ENCODE data around the gene AAK1. TPM values are rescaled to one million over a fixed set of nuclear protein-coding genes. Genes with fewer than 3 reads are reported as not detected.

AAK1 gene
- total and polyA plus RNA-seq, 3 experiments from 2014 or later: 71.7 to 114 (median 74.0) TPM

- CTCF ChIA-PET: interaction anchor here (1.1 to 2.1 kb wide), 3 partner anchors 70 to 89 kb away, joined by 3 to 8 read pairs (median 6); no protein-coding TSS in a partner anchor
- POLR2A ChIA-PET: no interaction called here
These were observed 8.1 kb downstream of the AAK1 start for GRCh38 chr2:69635432-69635831.

GRCh38 chr2:69634196-69634821, 9.2 kb downstream of the AAK1 start:
- H3K9me3 ChIP-seq (ENCODE audit: low read length): no peaks in the 10 kb centered on the region
- POLR2A ChIA-PET: interaction anchor here (0.6 kb wide), 1 partner anchor 14 kb away, joined by 5 read pairs; no protein-coding TSS in a partner anchor
- H3K4me3 ChIP-seq (ENCODE audit: low read length): no peak overlapping the region
- DNase-seq: no peak
- no peak overlapping the region for H3K27ac ChIP-seq (ENCODE audit: low read depth, low read length)
- H3K4me3 Mint-ChIP-seq: peak overlapping the region in 1 of 7 donors; percentile 49
- H3K36me3 Mint-ChIP-seq: peaks cover 0 to 50% (median 14%) of the 10 kb centered on the region in 3 donors
- H3K9me3 Mint-ChIP-seq: no peaks in the 10 kb centered on the region
- no peaks in the 10 kb centered on the region for H3K27me3 Mint-ChIP-seq
- H3K36me3 ChIP-seq (ENCODE audit: insufficient read depth, low read length): no peaks in the 10 kb centered on the region
- CTCF ChIA-PET: interaction anchor here (1.1 to 2.1 kb wide), 2 partner anchors 80 to 90 kb away, joined by 3 to 8 read pairs; no protein-coding TSS in a partner anchor
- H3K27me3 ChIP-seq (ENCODE audit: insufficient read depth, low read length, poor library complexity, severe bottlenecking): no peaks in the 10 kb centered on the region
- H3K4me1 ChIP-seq (ENCODE audit: insufficient read depth, low read length): peaks cover 77% of the 10 kb centered on the region
- H3K27ac Mint-ChIP-seq: peak overlapping the region; percentile 2 to 85 (median 45)
- H3K4me1 Mint-ChIP-seq: peaks cover 55 to 61% (median 59%) of the 10 kb centered on the region in 3 donors

More at GRCh38 chr2:69635432-69635831, 8.1 kb downstream of the AAK1 start:
- Mint-ChIP-seq H3K4me1 (peaks cover 66 to 70% (median 69%) of the 10 kb centered on the region in 3 donors), H3K36me3 (peaks cover 0 to 57% (median 14%) of the 10 kb centered on the region in 3 donors), H3K27me3 (no peaks in the 10 kb centered on the region), H3K4me3 (peak overlapping the region in 5 of 7 donors; percentile 4 to 59 (median 16)), H3K27ac (peak overlapping the region in 6 of 8 donors; percentile 9 to 95 (median 47)), H3K9me3 (no peaks in the 10 kb centered on the region)
- H3K4me3 ChIP-seq (ENCODE audit: low read length): no peak overlapping the region
- H3K27ac ChIP-seq (ENCODE audit: low read depth, low read length): no peak overlapping the region
- no peaks in the 10 kb centered on the region for H3K9me3 ChIP-seq (ENCODE audit: low read length)
- peaks cover 79% of the 10 kb centered on the region for H3K4me1 ChIP-seq (ENCODE audit: insufficient read depth, low read length)
- no peaks in the 10 kb centered on the region for H3K27me3 ChIP-seq (ENCODE audit: insufficient read depth, low read length, poor library complexity, severe bottlenecking)
- DNase-seq: no peak
- H3K36me3 ChIP-seq (ENCODE audit: insufficient read depth, low read length): no peaks in the 10 kb centered on the region

- H3K9me3 ChIP-seq (ENCODE audit: low read length): no peaks in the 10 kb centered on the region
- no peaks in the 10 kb centered on the region for H3K36me3 ChIP-seq (ENCODE audit: insufficient read depth, low read length)
- H3K36me3 Mint-ChIP-seq: peaks cover 0 to 27% (median 2%) of the 10 kb centered on the region in 3 donors
- H3K4me1 ChIP-seq (ENCODE audit: insufficient read depth, low read length): peaks cover 71% of the 10 kb centered on the region
- peak overlapping the region in 3 of 7 donors; percentile 40 to 54 (median 45) for H3K4me3 Mint-ChIP-seq
- H3K27ac ChIP-seq (ENCODE audit: low read depth, low read length): no peak overlapping the region
- H3K9me3 Mint-ChIP-seq: no peaks in the 10 kb centered on the region
- peak overlapping the region in 7 of 8 donors; percentile 13 to 90 (median 70) for H3K27ac Mint-ChIP-seq
- no peak for DNase-seq
- CTCF ChIA-PET: interaction anchor here (1.1 to 1.7 kb wide), 2 partner anchors 66 to 94 kb away, joined by 3 to 4 read pairs; no protein-coding TSS in a partner anchor
- POLR2A ChIA-PET: no interaction called here
- H3K27me3 Mint-ChIP-seq: no peaks in the 10 kb centered on the region
- no peak overlapping the region for H3K4me3 ChIP-seq (ENCODE audit: low read length)
- H3K27me3 ChIP-seq (ENCODE audit: insufficient read depth, low read length, poor library complexity, severe bottlenecking): no peaks in the 10 kb centered on the region
- H3K4me1 Mint-ChIP-seq: peaks cover 29 to 36% (median 32%) of the 10 kb centered on the region in 3 donors
These were observed 12.1 kb downstream of the AAK1 start for GRCh38 chr2:69631402-69631801.

- Histone ChIP-seq H3K27me3 (ENCODE audit: insufficient read depth, low read length, poor library complexity, severe bottlenecking) (no peaks in the 10 kb centered on the region), H3K4me3 (ENCODE audit: low read length) (no peak overlapping the region), H3K9me3 (ENCODE audit: low read length) (no peaks in the 10 kb centered on the region), H3K27ac (ENCODE audit: low read depth, low read length) (no peak overlapping the region), H3K36me3 (ENCODE audit: insufficient read depth, low read length) (no peaks in the 10 kb centered on the region), H3K4me1 (ENCODE audit: insufficient read depth, low read length) (peaks cover 69% of the 10 kb centered on the region)
- POLR2A ChIA-PET: no interaction called here
- CTCF ChIA-PET: no interaction called here
- Mint-ChIP-seq H3K9me3 (no peaks in the 10 kb centered on the region), H3K36me3 (peaks cover 0 to 24% (median 0%) of the 10 kb centered on the region in 3 donors), H3K4me1 (peaks cover 17 to 32% (median 19%) of the 10 kb centered on the region in 3 donors), H3K27me3 (no peaks in the 10 kb centered on the region), H3K27ac (peak overlapping the region in 7 of 8 donors; percentile 27 to 90 (median 70)), H3K4me3 (peak overlapping the region in 4 of 7 donors; percentile 25 to 51 (median 42))
- DNase-seq: no peak
These were observed 13.5 kb downstream of the AAK1 start for GRCh38 chr2:69629921-69630608.

DNA sequence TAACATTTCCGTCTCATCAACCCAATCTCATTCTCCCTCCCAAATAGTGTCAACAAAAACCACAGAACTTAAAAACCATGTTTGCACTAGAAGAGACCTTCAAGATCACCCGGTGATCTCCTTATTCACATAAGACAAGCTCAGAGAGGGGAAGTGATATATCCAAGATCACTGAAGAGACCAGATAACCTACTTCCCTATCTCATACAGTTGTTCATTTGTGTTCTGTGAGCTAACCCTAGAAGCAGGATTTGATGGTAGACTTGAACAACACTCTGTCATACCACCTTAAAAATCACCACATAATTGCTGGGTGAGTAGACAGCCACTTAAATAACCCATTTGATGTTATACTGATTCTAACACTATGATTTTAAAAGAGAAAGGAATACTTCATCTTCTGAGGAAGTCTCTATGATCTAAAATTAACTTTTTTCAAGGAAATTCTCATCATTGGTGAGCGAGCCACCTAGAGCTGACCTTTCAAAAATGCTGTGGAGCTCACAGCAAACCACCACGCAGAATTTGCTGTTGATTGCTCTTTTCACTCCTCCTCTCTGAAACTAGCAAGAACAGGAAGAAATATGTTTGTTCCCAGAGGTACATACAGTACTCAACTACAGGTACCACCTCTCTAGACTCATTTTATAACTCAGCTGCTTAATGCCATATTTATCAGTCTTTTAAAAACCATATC, 15.1 kb downstream of the AAK1 start:
- Histone ChIP-seq H3K9me3 (ENCODE audit: low read length) (no peaks in the 10 kb centered on the region), H3K4me1 (ENCODE audit: insufficient read depth, low read length) (peaks cover 75% of the 10 kb centered on the region), H3K27me3 (ENCODE audit: insufficient read depth, low read length, poor library complexity, severe bottlenecking) (no peaks in the 10 kb centered on the region), H3K4me3 (ENCODE audit: low read length) (peak overlapping the region; percentile 9), H3K36me3 (ENCODE audit: insufficient read depth, low read length) (no peaks in the 10 kb centered on the region), H3K27ac (ENCODE audit: low read depth, low read length) (peak overlapping the region; percentile 1)
- Mint-ChIP-seq H3K27me3 (no peaks in the 10 kb centered on the region), H3K9me3 (no peaks in the 10 kb centered on the region), H3K4me3 (no peak overlapping the region), H3K4me1 (peaks cover under 1 to 19% (median 4%) of the 10 kb centered on the region in 3 donors), H3K36me3 (peaks cover 0 to 13% (median 0%) of the 10 kb centered on the region in 3 donors), H3K27ac (peak overlapping the region in 1 of 8 donors; percentile 25)
- no peak for DNase-seq
- ChIA-PET POLR2A (interaction anchor here (0.6 to 1.9 kb wide), 3 partner anchors 15 to 29 kb away, joined by 4 to 12 read pairs (median 4); partner anchors contain the start of gene AAK1), CTCF (interaction anchor here (1.0 to 2.0 kb wide), 11 partner anchors 10 to 96 kb away, joined by 3 to 4 read pairs (median 4); no protein-coding TSS in a partner anchor)

DNA sequence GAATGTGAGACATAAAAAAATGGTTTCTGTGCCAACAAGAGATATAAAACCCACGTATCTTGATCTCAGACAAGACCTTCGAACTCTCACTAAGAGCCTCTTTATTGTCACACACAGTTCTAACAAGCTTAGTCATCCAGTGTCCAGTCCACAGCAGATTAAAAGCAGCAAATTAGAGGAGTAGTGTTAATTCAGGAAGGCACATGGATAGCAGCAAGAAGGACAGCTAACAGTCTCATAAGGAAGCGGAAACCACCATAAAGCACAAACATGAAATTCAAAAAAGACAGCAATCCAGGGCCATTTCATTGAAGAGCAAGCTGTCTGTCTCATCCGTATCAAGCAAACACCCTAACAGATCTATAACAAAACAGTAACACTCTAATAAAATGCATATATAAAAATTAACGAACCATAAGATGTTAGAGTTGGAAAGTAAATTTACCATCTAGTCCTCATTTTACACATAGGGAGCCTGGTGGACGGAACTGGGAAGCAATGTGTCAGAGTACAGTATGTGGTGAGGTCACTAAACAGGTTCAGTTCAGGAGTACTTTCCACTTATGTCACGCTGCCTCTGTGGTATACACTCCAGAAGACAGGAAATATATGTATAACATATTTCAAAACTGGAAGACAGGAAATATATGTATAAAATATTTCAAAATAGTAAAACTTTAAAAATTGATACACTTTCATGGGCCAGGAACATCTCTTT, 18.3 kb downstream of the AAK1 start:
- H3K9me3 Mint-ChIP-seq: no peaks in the 10 kb centered on the region
- POLR2A ChIA-PET: no interaction called here
- peaks cover 0 to under 1% (median 0%) of the 10 kb centered on the region in 3 donors for H3K4me1 Mint-ChIP-seq
- no peaks in the 10 kb centered on the region for H3K9me3 ChIP-seq (ENCODE audit: low read length)
- H3K4me3 Mint-ChIP-seq: no peak overlapping the region
- H3K27ac Mint-ChIP-seq: no peak overlapping the region
- H3K36me3 ChIP-seq (ENCODE audit: insufficient read depth, low read length): no peaks in the 10 kb centered on the region
- H3K4me1 ChIP-seq (ENCODE audit: insufficient read depth, low read length): peaks cover 76% of the 10 kb centered on the region
- CTCF ChIA-PET: interaction anchor here (0.6 kb wide), 1 partner anchor 12 kb away, joined by 3 read pairs; no protein-coding TSS in a partner anchor
- no peaks in the 10 kb centered on the region for H3K27me3 Mint-ChIP-seq
- no peak overlapping the region for H3K27ac ChIP-seq (ENCODE audit: low read depth, low read length)
- H3K27me3 ChIP-seq (ENCODE audit: insufficient read depth, low read length, poor library complexity, severe bottlenecking): no peaks in the 10 kb centered on the region
- DNase-seq: no peak
- H3K4me3 ChIP-seq (ENCODE audit: low read length): no peak overlapping the region
- peaks cover 0 to 2% (median 0%) of the 10 kb centered on the region in 3 donors for H3K36me3 Mint-ChIP-seq

- Histone ChIP-seq H3K4me3 (ENCODE audit: low read length) (no peak overlapping the region), H3K9me3 (ENCODE audit: low read length) (no peaks in the 10 kb centered on the region), H3K27me3 (ENCODE audit: insufficient read depth, low read length, poor library complexity, severe bottlenecking) (no peaks in the 10 kb centered on the region), H3K4me1 (ENCODE audit: insufficient read depth, low read length) (peaks cover 77% of the 10 kb centered on the region), H3K27ac (ENCODE audit: low read depth, low read length) (no peak overlapping the region), H3K36me3 (ENCODE audit: insufficient read depth, low read length) (no peaks in the 10 kb centered on the region)
- ChIA-PET CTCF (no interaction called here), POLR2A (no interaction called here)
- Mint-ChIP-seq H3K36me3 (peaks cover 0 to 2% (median 0%) of the 10 kb centered on the region in 3 donors), H3K4me1 (no peaks in the 10 kb centered on the region), H3K27ac (no peak overlapping the region), H3K27me3 (no peaks in the 10 kb centered on the region), H3K9me3 (no peaks in the 10 kb centered on the region), H3K4me3 (peak overlapping the region in 1 of 7 donors; percentile 6)
- no peak for DNase-seq
These were observed 18.9 kb downstream of the AAK1 start for GRCh38 chr2:69624611-69625010.
